Measurements from ENCODE around the gene PROSER3.

The PROSER3 gene

DNA sequence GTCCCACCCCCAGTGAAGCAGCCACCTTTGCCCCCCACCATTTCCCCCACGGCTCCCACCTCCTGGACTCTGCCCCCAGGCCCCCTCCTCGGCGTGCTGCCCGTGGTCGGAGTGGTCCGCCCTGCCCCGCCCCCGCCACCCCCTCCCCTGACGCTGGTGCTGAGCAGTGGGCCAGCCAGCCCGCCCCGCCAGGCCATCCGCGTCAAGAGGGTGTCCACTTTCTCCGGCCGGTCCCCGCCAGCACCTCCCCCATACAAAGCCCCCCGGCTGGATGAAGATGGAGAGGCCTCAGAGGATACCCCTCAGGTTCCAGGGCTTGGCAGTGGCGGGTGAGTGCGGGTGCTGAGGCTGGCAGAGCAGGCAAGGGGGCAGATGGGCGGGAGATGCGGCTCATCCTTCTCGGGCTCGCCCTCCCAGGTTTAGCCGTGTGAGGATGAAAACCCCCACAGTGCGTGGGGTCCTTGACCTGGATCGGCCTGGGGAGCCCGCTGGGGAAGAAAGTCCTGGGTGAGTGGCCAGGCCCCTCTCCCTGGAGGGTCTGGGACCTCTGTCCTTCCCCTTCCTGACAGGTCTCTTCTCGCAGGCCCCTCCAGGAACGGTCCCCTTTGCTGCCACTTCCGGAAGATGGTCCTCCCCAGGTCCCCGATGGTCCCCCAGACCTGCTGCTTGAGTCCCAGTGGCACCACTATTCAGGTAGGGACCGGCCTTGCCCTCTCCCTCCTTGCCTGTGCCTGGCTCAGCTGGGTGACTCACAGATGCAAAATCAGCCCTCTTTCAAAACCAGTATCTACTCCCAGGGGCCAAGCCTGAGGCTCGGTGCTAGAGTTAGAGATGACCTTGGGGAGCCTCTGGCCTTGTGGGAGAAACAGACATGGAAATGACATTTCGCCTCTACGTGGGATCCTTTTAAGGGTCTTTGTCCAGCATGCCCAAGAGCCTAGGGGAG lies 24.5 kb upstream of the PROSER3 start:
- no peak for DNase-seq (ENCODE audit: low read depth)
- TF ChIP-seq, protein P1, sequence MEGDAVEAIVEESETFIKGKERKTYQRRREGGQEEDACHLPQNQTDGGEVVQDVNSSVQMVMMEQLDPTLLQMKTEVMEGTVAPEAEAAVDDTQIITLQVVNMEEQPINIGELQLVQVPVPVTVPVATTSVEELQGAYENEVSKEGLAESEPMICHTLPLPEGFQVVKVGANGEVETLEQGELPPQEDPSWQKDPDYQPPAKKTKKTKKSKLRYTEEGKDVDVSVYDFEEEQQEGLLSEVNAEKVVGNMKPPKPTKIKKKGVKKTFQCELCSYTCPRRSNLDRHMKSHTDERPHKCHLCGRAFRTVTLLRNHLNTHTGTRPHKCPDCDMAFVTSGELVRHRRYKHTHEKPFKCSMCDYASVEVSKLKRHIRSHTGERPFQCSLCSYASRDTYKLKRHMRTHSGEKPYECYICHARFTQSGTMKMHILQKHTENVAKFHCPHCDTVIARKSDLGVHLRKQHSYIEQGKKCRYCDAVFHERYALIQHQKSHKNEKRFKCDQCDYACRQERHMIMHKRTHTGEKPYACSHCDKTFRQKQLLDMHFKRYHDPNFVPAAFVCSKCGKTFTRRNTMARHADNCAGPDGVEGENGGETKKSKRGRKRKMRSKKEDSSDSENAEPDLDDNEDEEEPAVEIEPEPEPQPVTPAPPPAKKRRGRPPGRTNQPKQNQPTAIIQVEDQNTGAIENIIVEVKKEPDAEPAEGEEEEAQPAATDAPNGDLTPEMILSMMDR (IDR thresholded peaks at IDR 0.05; ENCODE audit: low read depth, low read length, missing control alignments): no peak
- no peak overlapping the region for H3K4me3 ChIP-seq (ENCODE audit: low read depth, low read length)

DNA sequence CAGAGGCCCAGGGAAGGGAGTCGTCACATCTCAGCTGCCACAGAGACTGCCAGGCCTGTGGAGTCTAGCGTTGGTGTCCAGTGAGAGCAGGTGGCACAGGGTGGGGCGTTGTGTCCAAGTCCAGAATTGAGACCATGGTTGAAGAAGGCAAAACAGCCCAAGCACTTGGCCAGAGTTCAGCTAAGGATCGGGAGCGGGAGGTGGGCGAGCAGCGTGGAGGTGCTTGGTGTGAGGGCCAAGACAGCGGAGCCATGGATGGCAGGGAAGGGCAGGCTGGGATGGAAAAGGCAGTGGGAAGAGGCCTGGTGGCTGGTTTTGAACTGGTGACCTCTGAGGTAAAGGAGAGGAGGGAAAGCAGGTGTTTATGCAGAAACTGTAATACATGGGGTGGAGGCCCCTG lies 23.7 kb upstream of the PROSER3 start:
- TF ChIP-seq, protein P1 (IDR thresholded peaks at IDR 0.05; ENCODE audit: low read depth, low read length, missing control alignments): no peak
- no peak for DNase-seq (ENCODE audit: low read depth)
- no peak overlapping the region for H3K4me3 ChIP-seq (ENCODE audit: low read depth, low read length)

DNA sequence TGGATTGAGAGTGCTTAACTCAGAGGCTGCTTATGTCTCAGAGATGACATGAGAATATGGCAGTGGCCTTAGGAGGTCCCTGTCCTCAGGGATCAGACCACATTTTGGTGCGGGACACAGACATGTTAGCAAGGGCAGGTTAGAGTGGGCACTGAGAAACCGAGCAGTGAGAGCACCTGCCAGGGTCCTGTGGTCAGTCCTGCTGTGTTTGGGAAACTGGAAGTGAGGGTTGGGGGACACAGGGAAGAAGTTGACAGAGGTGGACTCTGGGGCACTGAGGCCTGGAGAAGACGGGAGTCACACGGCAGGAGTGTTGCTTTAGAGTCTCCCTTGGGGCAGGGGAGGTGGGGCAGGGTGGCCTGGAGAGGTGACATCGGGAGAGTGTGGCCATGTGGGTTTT lies 23.1 kb upstream of the PROSER3 start:
- TF ChIP-seq, protein P1 (IDR thresholded peaks at IDR 0.05; ENCODE audit: low read depth, low read length, missing control alignments): no peak
- H3K4me3 ChIP-seq (ENCODE audit: low read depth, low read length): no peak overlapping the region
- no peak for DNase-seq (ENCODE audit: low read depth)

DNA sequence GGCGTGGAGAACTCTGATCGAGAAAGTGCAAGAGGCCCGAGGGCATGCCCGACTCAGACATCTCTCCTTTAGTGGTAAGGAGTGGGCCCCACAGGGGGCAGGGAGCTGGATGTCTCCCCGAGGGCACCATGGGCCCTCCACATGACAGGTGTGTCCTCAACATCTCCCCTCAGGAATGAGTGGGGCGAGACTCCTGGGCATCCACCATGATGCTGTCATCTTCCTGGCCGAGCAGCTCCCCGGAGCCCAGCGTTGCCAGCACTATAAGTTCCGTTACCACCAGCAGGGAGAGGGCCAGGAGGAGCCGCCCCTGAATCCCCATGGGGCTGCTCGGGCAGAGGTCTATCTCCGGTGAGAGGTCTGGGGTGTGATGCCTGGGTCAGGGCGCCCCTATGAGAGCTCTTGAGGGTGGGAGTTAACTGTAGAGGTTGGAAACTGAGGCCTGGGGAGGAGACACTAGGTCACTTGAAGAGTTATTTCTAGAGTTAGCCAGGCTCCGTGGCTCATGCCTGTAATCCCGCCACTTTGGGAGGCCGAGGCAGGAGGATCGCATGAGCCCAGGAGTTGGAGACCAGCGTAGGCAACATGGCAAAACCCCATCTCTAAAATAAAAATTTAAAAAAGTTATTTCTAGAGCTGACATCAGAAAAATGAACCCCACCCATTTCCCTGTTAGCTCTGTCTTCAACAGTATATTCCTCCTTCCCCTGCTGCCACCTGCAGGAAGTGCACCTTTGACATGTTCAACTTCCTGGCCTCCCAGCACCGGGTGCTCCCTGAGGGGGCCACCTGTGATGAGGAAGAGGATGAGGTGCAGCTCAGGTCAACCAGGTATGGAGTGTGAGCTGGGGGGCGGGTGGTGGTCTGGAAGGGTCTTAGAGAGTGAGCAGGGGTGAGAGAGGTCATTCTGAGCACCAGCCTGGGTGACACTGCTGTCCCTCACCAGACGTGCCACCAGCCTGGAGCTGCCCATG lies 20.8 kb upstream of the PROSER3 start:
- TF ChIP-seq, protein P1 (IDR thresholded peaks at IDR 0.05; ENCODE audit: low read depth, low read length, missing control alignments): peak; percentile 37
- DNase-seq (ENCODE audit: low read depth): no peak

DNA sequence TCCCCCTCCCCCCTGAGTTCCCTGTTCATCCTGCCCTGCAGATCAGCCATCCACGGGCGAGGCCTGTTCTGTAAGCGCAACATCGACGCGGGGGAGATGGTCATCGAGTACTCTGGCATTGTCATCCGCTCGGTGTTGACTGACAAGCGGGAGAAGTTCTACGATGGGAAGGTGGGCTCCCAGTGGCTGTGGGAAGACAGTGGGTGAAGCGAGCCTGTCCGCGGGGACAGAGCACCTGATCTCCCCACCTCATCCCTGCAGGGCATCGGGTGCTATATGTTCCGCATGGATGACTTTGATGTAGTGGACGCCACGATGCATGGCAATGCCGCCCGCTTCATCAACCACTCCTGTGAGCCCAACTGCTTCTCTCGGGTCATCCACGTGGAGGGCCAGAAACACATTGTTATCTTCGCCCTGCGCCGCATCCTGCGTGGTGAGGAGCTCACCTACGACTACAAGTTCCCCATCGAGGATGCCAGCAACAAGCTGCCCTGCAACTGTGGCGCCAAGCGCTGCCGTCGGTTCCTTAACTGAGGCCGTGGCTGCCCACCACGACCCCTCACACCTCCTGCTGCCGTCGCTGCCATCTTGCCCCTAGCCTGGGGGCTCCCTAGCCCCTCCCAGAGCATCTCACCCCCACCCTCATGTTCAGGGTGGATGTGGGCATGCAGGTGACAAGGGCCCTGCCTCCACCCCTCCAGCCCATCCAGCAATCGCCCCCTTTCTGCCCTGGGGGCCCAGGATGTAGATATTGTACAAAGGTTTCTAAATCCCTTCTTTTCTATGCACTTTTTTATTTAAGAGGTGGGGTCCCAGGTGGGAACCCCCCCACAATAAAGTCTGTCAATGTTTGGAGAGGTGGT lies 19.7 kb upstream of the PROSER3 start:
- no peak overlapping the region for H3K4me3 ChIP-seq (ENCODE audit: low read depth, low read length)

More for the DNA sequence above, 20.8 kb upstream of the PROSER3 start:
- no peak overlapping the region for H3K4me3 ChIP-seq (ENCODE audit: low read depth, low read length)

DNA sequence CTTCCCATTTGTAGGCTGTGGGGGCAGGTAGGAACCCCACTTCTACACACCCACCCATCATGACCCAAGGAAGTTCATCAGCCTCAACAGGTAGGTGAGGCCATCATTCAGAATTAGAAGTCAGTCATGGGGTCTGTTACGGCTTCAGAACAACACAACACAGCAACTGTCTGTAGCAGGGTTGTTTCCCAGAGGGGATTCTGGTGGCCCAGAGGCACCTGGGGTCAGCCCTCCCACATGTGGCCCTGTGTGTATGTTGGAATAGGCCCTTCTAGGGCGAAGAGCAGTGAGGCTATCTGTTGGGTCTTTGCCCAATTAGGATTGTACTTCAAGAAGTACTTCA lies 19.1 kb upstream of the PROSER3 start:
- TF ChIP-seq, protein P1 (IDR thresholded peaks at IDR 0.05; ENCODE audit: low read depth, low read length, missing control alignments): no peak
- no peak overlapping the region for H3K4me3 ChIP-seq (ENCODE audit: low read depth, low read length)
- DNase-seq (ENCODE audit: low read depth): no peak

More for the DNA sequence above, 19.7 kb upstream of the PROSER3 start:
- TF ChIP-seq, protein P1 (IDR thresholded peaks at IDR 0.05; ENCODE audit: low read depth, low read length, missing control alignments): no peak
- DNase-seq (ENCODE audit: low read depth): no peak
